HG02943 (cell line): ENCODE measurements around the gene RABEP1.

Experiments
- ATAC-seq: cut with Tn5 transposase; IDR thresholded peaks from one replicate; pipeline ENCODE4 v1.9.1; 2021; ENCODE audit warnings: mild to moderate bottlenecking, low read depth, moderate library complexity; ENCODE audit not compliant: unreplicated experiment

The RABEP1 gene

GRCh38 chr17:5355421-5356129, 73.5 kb downstream of the RABEP1 start:
- ATAC-seq, result no peak

- ATAC-seq, result no peak
Observed at GRCh38 chr17:5361426-5361825, 79.3 kb downstream of the RABEP1 start.

- ATAC-seq, result no peak
Observed at GRCh38 chr17:5362162-5362811, 80.2 kb downstream of the RABEP1 start.

GRCh38 chr17:5364156-5364555, 82.1 kb downstream of the RABEP1 start:
- no peak for ATAC-seq

GRCh38 chr17:5364696-5365095, 82.6 kb downstream of the RABEP1 start:
- no peak for ATAC-seq

GRCh38 chr17:5365831-5366230, 83.7 kb downstream of the RABEP1 start:
- ATAC-seq, result no peak

GRCh38 chr17:5370411-5370810, 88.3 kb downstream of the RABEP1 start:
- no peak for ATAC-seq

- no peak for ATAC-seq
Observed at GRCh38 chr17:5373112-5373511, 91.0 kb downstream of the RABEP1 start.

- ATAC-seq, result no peak
Observed at GRCh38 chr17:5378566-5379207, 96.6 kb downstream of the RABEP1 start.

- ATAC-seq, result no peak
Observed at GRCh38 chr17:5379351-5380107, 97.4 kb downstream of the RABEP1 start.

GRCh38 chr17:5380491-5381135, 98.5 kb downstream of the RABEP1 start:
- no peak for ATAC-seq

GRCh38 chr17:5381542-5381941, 99.5 kb downstream of the RABEP1 start:
- no peak for ATAC-seq

- ATAC-seq, result no peak
Observed at GRCh38 chr17:5391678-5392077, 109.6 kb downstream of the RABEP1 start.

GRCh38 chr17:5396612-5397011, 114.5 kb downstream of the RABEP1 start:
- no peak for ATAC-seq

GRCh38 chr17:5399767-5400166, 117.7 kb downstream of the RABEP1 start:
- no peak for ATAC-seq

GRCh38 chr17:5405400-5405799, 123.3 kb downstream of the RABEP1 start:
- ATAC-seq, result no peak

- no peak for ATAC-seq
Observed at GRCh38 chr17:5408186-5408585, 126.1 kb downstream of the RABEP1 start.

GRCh38 chr17:5410594-5411272, 128.6 kb downstream of the RABEP1 start:
- ATAC-seq, result no peak

GRCh38 chr17:5413682-5414081, 131.6 kb downstream of the RABEP1 start:
- ATAC-seq, result no peak

GRCh38 chr17:5416901-5417300, 134.8 kb downstream of the RABEP1 start:
- no peak for ATAC-seq
